ENCODE measurements around the gene CCNF.

GRCh38 chr16:2483939-2484897, 55.0 kb downstream of the CCNF start:
- no peak for TF ChIP-seq POLR2AphosphoS5 (IDR thresholded peaks at IDR 0.05)
- no peak for TF ChIP-seq CTCF (IDR thresholded peaks at IDR 0.05)
- TF ChIP-seq EP300 (IDR thresholded peaks at IDR 0.05) = no peak
